ENCODE data around the gene COG5.
"Not testable (repeated sequence)": the region's sequence is repeated elsewhere in the genome, so short reads cannot be mapped to it uniquely, and the experiment has no call there.

COG5 gene

DNA sequence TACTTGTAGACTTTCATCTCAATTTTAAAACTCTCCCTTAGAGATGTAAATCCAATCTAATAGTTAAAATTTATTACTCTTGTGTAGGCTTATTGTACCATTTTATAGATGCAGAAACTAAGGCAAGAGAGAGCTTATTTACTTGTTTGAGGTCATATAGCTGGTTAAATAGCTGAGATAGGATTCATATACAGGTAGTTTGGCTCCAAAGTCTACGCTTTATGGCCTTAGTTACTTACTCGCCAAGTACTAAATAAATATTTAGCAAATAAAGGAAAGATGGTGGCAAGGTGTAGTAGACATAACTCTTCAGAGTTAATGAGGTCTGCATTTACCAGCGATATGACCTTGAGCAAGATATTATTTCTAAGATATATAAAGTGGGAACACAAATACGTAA lies 308.1 kb downstream of the COG5 start:
- no peak overlapping the region for H3K9ac ChIP-seq (ENCODE audit: low read length)
- no peaks in the 10 kb centered on the region for H3K27me3 ChIP-seq (ENCODE audit: control insufficient read depth, insufficient read depth, low read length)
- no peak overlapping the region for H3K4me3 ChIP-seq (ENCODE audit: low read length)
- H3K36me3 ChIP-seq (ENCODE audit: control insufficient read depth, low read depth, low read length), result no peaks in the 10 kb centered on the region
- H3K4me1 ChIP-seq (ENCODE audit: control insufficient read depth, low read depth, low read length), result no peaks in the 10 kb centered on the region
- H3K27ac ChIP-seq (ENCODE audit: low read length), result no peak overlapping the region
- no peaks in the 10 kb centered on the region for H3K9me3 ChIP-seq (ENCODE audit: control insufficient read depth, low read depth, low read length)

DNA sequence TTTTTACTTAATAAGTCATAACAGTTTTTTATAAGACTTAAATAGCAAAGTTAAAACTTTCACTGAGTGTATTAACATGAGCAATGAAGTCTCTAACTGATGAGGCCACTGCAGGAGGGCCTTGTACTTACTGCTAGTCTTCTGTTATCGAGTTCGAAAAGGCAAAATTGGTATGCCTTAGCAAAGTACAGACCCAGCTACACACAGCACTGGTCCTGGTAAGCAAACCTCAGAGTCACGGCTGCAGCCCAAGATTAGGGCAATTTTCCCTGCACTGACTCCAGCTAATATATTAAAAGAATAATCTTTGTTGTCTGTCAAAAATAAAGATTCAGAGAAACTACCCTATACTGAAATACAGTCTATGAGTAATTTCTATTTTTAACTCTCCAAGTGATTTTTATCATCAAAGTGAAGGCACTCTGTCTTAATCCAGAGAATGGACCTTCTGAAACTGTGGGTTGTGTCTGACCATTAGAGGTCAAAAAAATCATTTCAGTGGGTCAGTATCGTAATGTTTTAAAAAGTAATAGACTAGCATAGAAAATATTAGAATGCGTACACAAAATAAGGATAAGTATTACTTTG lies 309.2 kb downstream of the COG5 start:
- no peaks in the 10 kb centered on the region for H3K36me3 ChIP-seq (ENCODE audit: control insufficient read depth, low read depth, low read length)
- no peak overlapping the region for H3K27ac ChIP-seq (ENCODE audit: low read length)
- H3K4me1 ChIP-seq (ENCODE audit: control insufficient read depth, low read depth, low read length), result no peaks in the 10 kb centered on the region
- H3K4me3 ChIP-seq (ENCODE audit: low read length), result no peak overlapping the region
- H3K27me3 ChIP-seq (ENCODE audit: control insufficient read depth, insufficient read depth, low read length), result no peaks in the 10 kb centered on the region
- no peaks in the 10 kb centered on the region for H3K9me3 ChIP-seq (ENCODE audit: control insufficient read depth, low read depth, low read length)
- H3K9ac ChIP-seq (ENCODE audit: low read length), result no peak overlapping the region

- Histone ChIP-seq H3K36me3 (ENCODE audit: control insufficient read depth, low read depth, low read length) (no peaks in the 10 kb centered on the region), H3K4me1 (ENCODE audit: control insufficient read depth, low read depth, low read length) (no peaks in the 10 kb centered on the region), H3K9me3 (ENCODE audit: control insufficient read depth, low read depth, low read length) (no peaks in the 10 kb centered on the region), H3K27ac (ENCODE audit: low read length) (no peak overlapping the region), H3K27me3 (ENCODE audit: control insufficient read depth, insufficient read depth, low read length) (no peaks in the 10 kb centered on the region), H3K9ac (ENCODE audit: low read length) (no peak overlapping the region), H3K4me3 (ENCODE audit: low read length) (no peak overlapping the region)
Measured at GRCh38 chr7:107253599-107253998, 310.1 kb downstream of the COG5 start.

DNA sequence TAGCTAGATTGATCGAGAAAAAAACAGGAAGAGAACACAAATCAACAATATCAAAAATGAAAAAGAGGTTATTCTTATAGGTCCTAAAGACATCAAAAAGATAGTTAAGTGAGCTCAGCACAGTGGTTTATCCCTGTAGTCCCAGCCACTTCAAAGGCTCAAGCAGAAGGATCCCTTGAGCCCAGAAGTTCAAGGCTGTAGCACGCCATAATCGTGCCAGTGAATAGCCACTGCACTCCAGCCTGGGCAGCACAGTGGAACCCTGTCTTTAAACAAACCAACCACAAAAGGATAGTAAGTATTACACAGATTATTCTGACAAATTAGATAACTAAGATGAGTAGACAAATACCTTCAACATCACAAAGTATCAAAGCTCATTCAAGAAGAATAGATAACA lies 311.8 kb downstream of the COG5 start:
- Histone ChIP-seq H3K27ac (ENCODE audit: low read length) (no peak overlapping the region), H3K4me1 (ENCODE audit: control insufficient read depth, low read depth, low read length) (no peaks in the 10 kb centered on the region), H3K4me3 (ENCODE audit: low read length) (no peak overlapping the region), H3K27me3 (ENCODE audit: control insufficient read depth, insufficient read depth, low read length) (no peaks in the 10 kb centered on the region), H3K9ac (ENCODE audit: low read length) (no peak overlapping the region), H3K36me3 (ENCODE audit: control insufficient read depth, low read depth, low read length) (peaks cover under 1% of the 10 kb centered on the region), H3K9me3 (ENCODE audit: control insufficient read depth, low read depth, low read length) (no peaks in the 10 kb centered on the region)

DNA sequence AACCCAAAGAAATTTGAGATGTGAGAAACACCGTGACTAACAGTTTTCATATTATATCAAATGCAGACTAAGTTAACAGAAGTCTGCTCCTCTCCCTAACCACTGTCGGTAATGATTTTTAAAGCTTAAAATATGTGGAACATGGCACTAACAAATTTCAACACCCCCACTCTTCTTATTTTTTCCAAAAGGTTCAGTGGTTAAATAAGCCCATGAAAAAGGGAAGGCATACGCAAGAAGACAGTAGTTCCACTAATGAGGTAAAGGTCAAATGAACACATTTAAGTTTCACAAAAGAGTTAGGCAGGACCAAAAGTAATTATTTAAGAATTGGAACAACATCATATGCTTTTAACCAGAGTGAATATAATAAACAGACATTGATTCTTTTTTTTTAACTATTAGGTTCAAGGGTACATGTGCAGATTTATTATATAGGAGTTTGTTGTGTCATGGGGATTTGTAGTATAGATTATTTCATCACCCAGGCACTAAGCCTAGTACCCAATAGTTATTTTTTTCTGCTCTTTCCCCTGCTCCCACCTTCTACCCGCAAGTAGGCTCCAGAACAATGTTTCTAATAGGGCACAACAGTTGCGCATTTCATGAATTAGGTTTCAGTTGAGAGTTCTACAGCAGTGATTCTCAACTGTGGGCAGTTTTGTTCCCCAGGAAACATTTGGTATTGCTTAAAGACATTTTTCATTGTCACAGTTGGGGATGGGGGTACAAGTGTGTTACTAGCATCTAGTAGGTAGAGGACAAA lies 315.0 kb downstream of the COG5 start:
- Histone ChIP-seq H3K9me3 (ENCODE audit: control insufficient read depth, low read depth, low read length) (no peaks in the 10 kb centered on the region), H3K36me3 (ENCODE audit: control insufficient read depth, low read depth, low read length) (peaks cover 4% of the 10 kb centered on the region), H3K27ac (ENCODE audit: low read length) (no peak overlapping the region), H3K4me3 (ENCODE audit: low read length) (no peak overlapping the region), H3K27me3 (ENCODE audit: control insufficient read depth, insufficient read depth, low read length) (no peaks in the 10 kb centered on the region), H3K9ac (ENCODE audit: low read length) (no peak overlapping the region), H3K4me1 (ENCODE audit: control insufficient read depth, low read depth, low read length) (no peaks in the 10 kb centered on the region)

- H3K36me3 ChIP-seq (ENCODE audit: control insufficient read depth, low read depth, low read length); H3K27me3 ChIP-seq (ENCODE audit: control insufficient read depth, insufficient read depth, low read length); H3K27ac ChIP-seq (ENCODE audit: low read length); H3K4me3 ChIP-seq (ENCODE audit: low read length); H3K9me3 ChIP-seq (ENCODE audit: control insufficient read depth, low read depth, low read length); H3K4me1 ChIP-seq (ENCODE audit: control insufficient read depth, low read depth, low read length); H3K9ac ChIP-seq (ENCODE audit: low read length): not testable (repeated sequence)
Measured at GRCh38 chr7:107246836-107247235, 316.9 kb downstream of the COG5 start.

DNA sequence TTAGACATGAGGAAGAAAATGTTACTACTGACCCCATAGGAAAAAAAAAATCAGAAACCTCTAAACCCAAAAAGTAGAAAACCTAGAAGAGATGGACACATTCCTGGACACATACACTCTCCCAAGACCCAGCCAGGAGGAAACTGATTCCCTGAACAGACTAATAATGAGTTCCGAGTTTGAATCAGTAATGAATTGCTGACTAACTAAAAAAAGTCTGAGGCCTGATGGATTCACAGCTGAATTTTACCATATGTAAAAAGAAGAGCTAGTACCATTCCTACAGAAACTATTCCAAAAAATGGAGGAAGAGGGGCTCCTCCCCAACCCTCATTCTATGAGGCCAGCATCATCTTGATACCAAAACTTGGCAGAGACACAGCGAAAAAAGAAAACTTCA lies 319.1 kb downstream of the COG5 start:
- no peaks in the 10 kb centered on the region for H3K27me3 ChIP-seq (ENCODE audit: control insufficient read depth, insufficient read depth, low read length)
- H3K36me3 ChIP-seq (ENCODE audit: control insufficient read depth, low read depth, low read length), result peaks cover 4% of the 10 kb centered on the region
- no peaks in the 10 kb centered on the region for H3K9me3 ChIP-seq (ENCODE audit: control insufficient read depth, low read depth, low read length)

DNA sequence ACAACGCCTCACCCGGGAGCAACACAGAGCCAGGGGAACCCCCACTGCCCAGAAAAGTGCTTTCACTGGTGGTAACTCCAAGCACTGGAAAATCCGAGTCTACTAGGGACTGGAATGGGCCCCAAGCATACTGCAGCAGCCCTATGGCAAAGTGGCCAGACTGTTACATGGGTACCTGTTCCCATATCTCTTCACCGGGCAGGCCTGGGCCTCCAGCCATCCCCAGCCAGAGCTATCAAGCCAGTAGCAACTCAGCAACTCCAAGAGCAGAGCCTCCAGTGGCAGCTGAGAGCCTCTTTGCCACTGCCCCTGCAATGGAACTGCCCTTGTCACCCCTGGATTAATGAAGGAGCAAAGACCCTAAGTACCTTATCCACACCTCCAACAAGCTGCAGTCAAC lies 321.5 kb downstream of the COG5 start:
- Histone ChIP-seq H3K9me3 (ENCODE audit: control insufficient read depth, low read depth, low read length) (no peaks in the 10 kb centered on the region), H3K36me3 (ENCODE audit: control insufficient read depth, low read depth, low read length) (peaks cover 4% of the 10 kb centered on the region), H3K27me3 (ENCODE audit: control insufficient read depth, insufficient read depth, low read length) (no peaks in the 10 kb centered on the region)

More for the DNA sequence above, 319.1 kb downstream of the COG5 start:
- no peaks in the 10 kb centered on the region for H3K4me1 ChIP-seq (ENCODE audit: control insufficient read depth, low read depth, low read length)
- no peak overlapping the region for H3K4me3 ChIP-seq (ENCODE audit: low read length)
- H3K27ac ChIP-seq (ENCODE audit: low read length), result no peak overlapping the region
- no peak overlapping the region for H3K9ac ChIP-seq (ENCODE audit: low read length)

DNA sequence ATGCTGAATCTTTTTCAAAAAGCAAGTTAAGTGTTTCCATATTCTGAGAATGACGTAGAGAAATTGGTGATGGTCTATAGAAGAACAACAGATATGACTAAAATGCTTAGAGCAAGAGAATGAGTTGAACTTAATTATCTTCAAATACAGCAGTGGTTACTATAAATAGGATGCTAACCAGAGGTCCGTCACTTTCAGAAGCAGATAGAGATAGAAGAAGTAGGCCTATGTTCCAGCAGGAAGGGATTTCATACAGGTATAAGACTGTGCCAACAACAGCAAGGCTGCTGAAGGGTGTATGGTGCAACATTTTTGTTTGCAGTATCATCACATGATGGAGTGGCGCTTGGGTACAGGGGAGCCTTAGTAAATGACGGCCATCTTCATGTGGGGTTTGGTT lies 326.3 kb downstream of the COG5 start:
- H3K9me3 ChIP-seq (ENCODE audit: control insufficient read depth, low read depth, low read length), result no peaks in the 10 kb centered on the region
- H3K4me3 ChIP-seq (ENCODE audit: low read length), result no peak overlapping the region
- no peaks in the 10 kb centered on the region for H3K27me3 ChIP-seq (ENCODE audit: control insufficient read depth, insufficient read depth, low read length)
- H3K4me1 ChIP-seq (ENCODE audit: control insufficient read depth, low read depth, low read length), result peaks cover 21% of the 10 kb centered on the region
- H3K9ac ChIP-seq (ENCODE audit: low read length), result no peak overlapping the region
- H3K36me3 ChIP-seq (ENCODE audit: control insufficient read depth, low read depth, low read length), result no peaks in the 10 kb centered on the region
- H3K27ac ChIP-seq (ENCODE audit: low read length), result no peak overlapping the region

More for the DNA sequence above, 321.5 kb downstream of the COG5 start:
- Histone ChIP-seq H3K4me3 (ENCODE audit: low read length) (no peak overlapping the region), H3K4me1 (ENCODE audit: control insufficient read depth, low read depth, low read length) (no peaks in the 10 kb centered on the region), H3K9ac (ENCODE audit: low read length) (no peak overlapping the region), H3K27ac (ENCODE audit: low read length) (no peak overlapping the region)

DNA sequence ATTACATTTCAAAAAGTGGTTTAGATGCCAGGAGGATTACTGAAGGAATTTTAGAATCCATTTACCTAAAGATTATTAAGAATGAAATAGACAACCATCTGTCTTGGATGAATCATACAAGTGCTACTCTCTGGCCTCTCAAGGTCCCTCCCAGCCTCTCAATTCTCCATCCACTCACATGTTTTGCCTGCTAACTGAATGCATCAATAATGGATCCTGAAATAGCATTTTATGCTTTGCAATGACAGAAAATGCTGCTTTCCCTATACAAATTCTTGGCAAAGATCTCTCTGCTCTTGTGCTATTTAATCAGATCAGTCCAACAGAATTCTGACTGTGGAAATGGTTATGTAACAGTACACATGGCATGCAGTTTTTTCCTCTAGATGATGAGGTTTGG lies 326.9 kb downstream of the COG5 start:
- Histone ChIP-seq H3K9me3 (ENCODE audit: control insufficient read depth, low read depth, low read length) (no peaks in the 10 kb centered on the region), H3K4me3 (ENCODE audit: low read length) (no peak overlapping the region), H3K36me3 (ENCODE audit: control insufficient read depth, low read depth, low read length) (no peaks in the 10 kb centered on the region), H3K27me3 (ENCODE audit: control insufficient read depth, insufficient read depth, low read length) (no peaks in the 10 kb centered on the region), H3K4me1 (ENCODE audit: control insufficient read depth, low read depth, low read length) (peaks cover 21% of the 10 kb centered on the region), H3K9ac (ENCODE audit: low read length) (no peak overlapping the region), H3K27ac (ENCODE audit: low read length) (no peak overlapping the region)

GRCh38 chr7:107234436-107234835 lies 329.3 kb downstream of the COG5 start:
- Histone ChIP-seq H3K27ac (ENCODE audit: low read length) (no peak overlapping the region), H3K9ac (ENCODE audit: low read length) (no peak overlapping the region), H3K27me3 (ENCODE audit: control insufficient read depth, insufficient read depth, low read length) (no peaks in the 10 kb centered on the region), H3K36me3 (ENCODE audit: control insufficient read depth, low read depth, low read length) (no peaks in the 10 kb centered on the region), H3K4me1 (ENCODE audit: control insufficient read depth, low read depth, low read length) (peaks cover 21% of the 10 kb centered on the region), H3K4me3 (ENCODE audit: low read length) (no peak overlapping the region), H3K9me3 (ENCODE audit: control insufficient read depth, low read depth, low read length) (no peaks in the 10 kb centered on the region)

- H3K27ac ChIP-seq (ENCODE audit: low read length), result no peak overlapping the region
- H3K27me3 ChIP-seq (ENCODE audit: control insufficient read depth, insufficient read depth, low read length), result no peaks in the 10 kb centered on the region
- H3K36me3 ChIP-seq (ENCODE audit: control insufficient read depth, low read depth, low read length), result no peaks in the 10 kb centered on the region
- H3K9ac ChIP-seq (ENCODE audit: low read length), result no peak overlapping the region
- H3K4me3 ChIP-seq (ENCODE audit: low read length), result no peak overlapping the region
- no peaks in the 10 kb centered on the region for H3K9me3 ChIP-seq (ENCODE audit: control insufficient read depth, low read depth, low read length)
- H3K4me1 ChIP-seq (ENCODE audit: control insufficient read depth, low read depth, low read length), result peaks cover 21% of the 10 kb centered on the region
Measured at GRCh38 chr7:107233981-107234380, 329.7 kb downstream of the COG5 start.
